HG03196 (cell line): ENCODE data around the gene AHNAK2.
"Not testable (repeated sequence)": the region's sequence is repeated elsewhere in the genome, so short reads cannot be mapped to it uniquely, and the experiment has no call there.

Experiments
- ATAC-seq: cut with Tn5 transposase; IDR thresholded peaks from one replicate; pipeline ENCODE4 v1.9.1; 2021; ENCODE audit not compliant: unreplicated experiment

The AHNAK2 gene

GRCh38 chr14:104900639-104901512 lies 77.3 kb downstream of the AHNAK2 start:
- ATAC-seq, result no peak

GRCh38 chr14:104899781-104900180 lies 78.4 kb downstream of the AHNAK2 start:
- ATAC-seq, result no peak

- no peak for ATAC-seq
Measured at GRCh38 chr14:104898870-104899510, 79.2 kb downstream of the AHNAK2 start.

- no peak for ATAC-seq
Measured at GRCh38 chr14:104898195-104898558, 80.0 kb downstream of the AHNAK2 start.

GRCh38 chr14:104897330-104898194 lies 80.6 kb downstream of the AHNAK2 start:
- ATAC-seq, result no peak

- ATAC-seq, result no peak
Measured at GRCh38 chr14:104895786-104896661, 82.2 kb downstream of the AHNAK2 start.

GRCh38 chr14:104895207-104895785 lies 82.9 kb downstream of the AHNAK2 start:
- ATAC-seq, result no peak

- no peak for ATAC-seq
Measured at GRCh38 chr14:104894331-104895206, 83.6 kb downstream of the AHNAK2 start.

- ATAC-seq, result no peak
Measured at GRCh38 chr14:104893435-104894207, 84.6 kb downstream of the AHNAK2 start.

- ATAC-seq, result no peak
Measured at GRCh38 chr14:104892531-104893434, 85.4 kb downstream of the AHNAK2 start.

- no peak for ATAC-seq
Measured at GRCh38 chr14:104891664-104892530, 86.3 kb downstream of the AHNAK2 start.

GRCh38 chr14:104891121-104891551 lies 87.0 kb downstream of the AHNAK2 start:
- ATAC-seq, result no peak

GRCh38 chr14:104890292-104890691 lies 87.9 kb downstream of the AHNAK2 start:
- not testable (repeated sequence) for ATAC-seq

- no peak for ATAC-seq
Measured at GRCh38 chr14:104889375-104889757, 88.8 kb downstream of the AHNAK2 start.

- ATAC-seq, result no peak
Measured at GRCh38 chr14:104888489-104889374, 89.4 kb downstream of the AHNAK2 start.
